ENCODE data around the gene SF3B6. TPM values are rescaled to one million over a fixed set of nuclear protein-coding genes. Genes with fewer than 3 reads are reported as not detected.

The SF3B6 gene
- total and polyA plus RNA-seq, 2 of the 4 experiments (the other 2 are of a cell fraction), result 143 to 191 TPM

DNA sequence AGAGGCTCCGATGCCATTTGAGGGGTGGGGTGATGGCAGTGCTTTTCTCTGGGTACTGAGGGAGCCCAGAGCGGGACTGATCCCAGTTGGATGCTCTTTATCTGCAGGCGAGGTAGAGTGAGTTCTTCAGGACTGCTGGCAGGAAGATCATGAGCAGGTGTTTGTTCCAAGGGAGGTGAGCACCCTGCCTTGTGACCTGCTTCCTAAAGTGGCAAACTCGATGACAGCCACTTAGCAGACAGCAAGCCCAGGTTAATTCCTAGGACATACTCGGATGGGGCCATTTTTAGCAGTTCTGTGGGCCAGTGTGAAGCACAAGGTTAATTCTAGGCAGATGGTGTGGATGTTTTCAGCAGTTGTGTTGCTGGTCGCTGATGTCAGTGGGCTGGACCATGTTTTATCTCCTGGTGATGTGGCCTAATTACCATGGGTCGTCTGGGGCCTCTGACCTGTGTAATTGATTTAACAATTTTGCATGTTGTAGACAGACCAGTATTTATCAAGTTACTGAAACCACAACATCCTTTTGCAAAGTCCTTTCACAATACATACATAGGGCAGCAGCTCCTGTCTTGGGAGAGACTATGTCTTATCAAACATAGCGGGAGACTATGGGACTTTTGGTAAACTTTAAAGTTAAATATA lies 21.6 kb downstream of the SF3B6 start:
- no peak overlapping the region for H3K9ac ChIP-seq (ENCODE audit: low read depth, low read length)
- H2AK5ac ChIP-seq (ENCODE audit: low read depth, low read length), result no peak overlapping the region
- no peak overlapping the region for H2BK120ac ChIP-seq (ENCODE audit: low read depth, low read length)
- no peak overlapping the region for H3K27ac ChIP-seq (ENCODE audit: insufficient read depth, low read length)
- no peaks in the 10 kb centered on the region for H3K36me3 ChIP-seq (ENCODE audit: control insufficient read depth, insufficient read depth, low read length)
- no peak overlapping the region for H3K14ac ChIP-seq (replicated peaks; ENCODE audit: low read depth, low read length)
- no peaks in the 10 kb centered on the region for H3K27me3 ChIP-seq (ENCODE audit: control insufficient read depth, insufficient read depth, low read length)
- BruUV-seq (replicated peaks), result no TSS peak
- H2AK9ac ChIP-seq (replicated peaks; ENCODE audit: low read depth, low read length, poor library complexity), result no peak overlapping the region
- dilution Hi-C loops (cut with HindIII; ENCODE audit: low sequenced_read_pairs, unreplicated experiment), result no loop called here
- H4K91ac ChIP-seq (ENCODE audit: insufficient read depth, low read depth, low read length), result no peak overlapping the region
- intact Hi-C loops (cut with micrococcal nuclease), result no loop called here
- H3K23ac ChIP-seq (ENCODE audit: low read depth, low read length), result no peak overlapping the region
- no peak for DNase-seq
- no peaks in the 10 kb centered on the region for H3K4me1 ChIP-seq (ENCODE audit: control insufficient read depth, insufficient read depth, low read length)
- no peak overlapping the region for H2BK15ac ChIP-seq (ENCODE audit: low read depth, low read length)
- no peak overlapping the region for H4K5ac ChIP-seq (ENCODE audit: low read depth, low read length)
- H3K56ac ChIP-seq (ENCODE audit: extremely low read depth, insufficient read depth, low read length), result no peak overlapping the region
- no peak overlapping the region for H3K4me3 ChIP-seq (ENCODE audit: insufficient read depth, low read depth, low read length)
- H2BK5ac ChIP-seq (ENCODE audit: low read depth, low read length, poor library complexity, severe bottlenecking), result no peak overlapping the region
- WGBS, 2 experiments (ENCODE audit: extremely low coverage in 2 of 2, insufficient read length in 1 of 2), result 93% methylated on average over 3 of the region's 8 CpGs; no CpG with 5 or more reads in 1 of the 2 experiments
- CTCF ChIA-PET, result interaction anchor here (0.7 kb wide), 1 partner anchor 12 kb away, joined by 5 read pairs; no protein-coding TSS in a partner anchor
- H4K20me1 ChIP-seq (ENCODE audit: insufficient read depth, low read length), result no peaks in the 10 kb centered on the region
- no peaks in the 10 kb centered on the region for H3K9me3 ChIP-seq (ENCODE audit: control insufficient read depth, insufficient read depth, low read length)
- H2BK20ac ChIP-seq (ENCODE audit: low read depth, low read length), result no peak overlapping the region
- ATAC-seq (ENCODE audit: low read depth), result no peak
- POLR2A ChIA-PET (ENCODE audit: unreplicated experiment), result no interaction called here
- TF ChIP-seq, protein P1, sequence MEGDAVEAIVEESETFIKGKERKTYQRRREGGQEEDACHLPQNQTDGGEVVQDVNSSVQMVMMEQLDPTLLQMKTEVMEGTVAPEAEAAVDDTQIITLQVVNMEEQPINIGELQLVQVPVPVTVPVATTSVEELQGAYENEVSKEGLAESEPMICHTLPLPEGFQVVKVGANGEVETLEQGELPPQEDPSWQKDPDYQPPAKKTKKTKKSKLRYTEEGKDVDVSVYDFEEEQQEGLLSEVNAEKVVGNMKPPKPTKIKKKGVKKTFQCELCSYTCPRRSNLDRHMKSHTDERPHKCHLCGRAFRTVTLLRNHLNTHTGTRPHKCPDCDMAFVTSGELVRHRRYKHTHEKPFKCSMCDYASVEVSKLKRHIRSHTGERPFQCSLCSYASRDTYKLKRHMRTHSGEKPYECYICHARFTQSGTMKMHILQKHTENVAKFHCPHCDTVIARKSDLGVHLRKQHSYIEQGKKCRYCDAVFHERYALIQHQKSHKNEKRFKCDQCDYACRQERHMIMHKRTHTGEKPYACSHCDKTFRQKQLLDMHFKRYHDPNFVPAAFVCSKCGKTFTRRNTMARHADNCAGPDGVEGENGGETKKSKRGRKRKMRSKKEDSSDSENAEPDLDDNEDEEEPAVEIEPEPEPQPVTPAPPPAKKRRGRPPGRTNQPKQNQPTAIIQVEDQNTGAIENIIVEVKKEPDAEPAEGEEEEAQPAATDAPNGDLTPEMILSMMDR (conservative IDR thresholded peaks at IDR 0.05; ENCODE audit: low read depth, low read length), result no peak
- TF ChIP-seq MAFK (IDR thresholded peaks at IDR 0.05; ENCODE audit: low read depth, low read length) (no peak), SMC3 (IDR thresholded peaks at IDR 0.05; ENCODE audit: low read depth, low read length) (no peak), RFX5 (IDR thresholded peaks at IDR 0.05; ENCODE audit: low read depth, low read length) (no peak), POLR2A (IDR thresholded peaks at IDR 0.05; ENCODE audit: low read depth, low read length) (no peak), RCOR1 (IDR thresholded peaks at IDR 0.05; ENCODE audit: insufficient replicate concordance, low read length) (no peak), CEBPB (IDR thresholded peaks at IDR 0.05; ENCODE audit: low read depth, low read length) (no peak), NFE2L2 (IDR thresholded peaks at IDR 0.05; ENCODE audit: low read depth, low read length) (no peak), CHD1 (IDR thresholded peaks at IDR 0.05; ENCODE audit: low read depth, low read length) (no peak), USF2 (IDR thresholded peaks at IDR 0.05; ENCODE audit: low read depth, low read length) (no peak)
- 0 out of 4 replicates have a peak, but pooled peaks cover 0 to 3% of the 10 kb centered on the region in 2 experiments for H3K79me1 ChIP-seq (ENCODE audit: low read depth in 1 of 2, low read length in 2 of 2)
- in situ Hi-C loops (cut with MboI; ENCODE audit: low sequenced_read_pairs), result no loop called here
- H3K4ac ChIP-seq (ENCODE audit: low read depth, low read length), result no peak overlapping the region
- H3K18ac ChIP-seq (ENCODE audit: low read depth, low read length), result no peak overlapping the region
- H3K4me2 ChIP-seq (ENCODE audit: low read depth, low read length), result no peak overlapping the region
- no peak overlapping the region for H2AFZ ChIP-seq (replicated peaks; ENCODE audit: low read length, poor library complexity)
- no peak overlapping the region for H4K8ac ChIP-seq (ENCODE audit: low read depth in 2 of 2, low read length in 2 of 2)
- H3K9me1 ChIP-seq (ENCODE audit: insufficient read depth, low read length), result no peaks in the 10 kb centered on the region
